HUDEP-2 (cell line): Measurements from ENCODE around the gene CYB561D2.

ENCODE experiments used
- DNase-seq, 76 experiments: peaks; one replicate each; lab custom pipeline; 2025; ENCODE audit not compliant: unreplicated experiment in 76 of 76; lab: John Stamatoyannopoulos, UW

The CYB561D2 gene

DNA sequence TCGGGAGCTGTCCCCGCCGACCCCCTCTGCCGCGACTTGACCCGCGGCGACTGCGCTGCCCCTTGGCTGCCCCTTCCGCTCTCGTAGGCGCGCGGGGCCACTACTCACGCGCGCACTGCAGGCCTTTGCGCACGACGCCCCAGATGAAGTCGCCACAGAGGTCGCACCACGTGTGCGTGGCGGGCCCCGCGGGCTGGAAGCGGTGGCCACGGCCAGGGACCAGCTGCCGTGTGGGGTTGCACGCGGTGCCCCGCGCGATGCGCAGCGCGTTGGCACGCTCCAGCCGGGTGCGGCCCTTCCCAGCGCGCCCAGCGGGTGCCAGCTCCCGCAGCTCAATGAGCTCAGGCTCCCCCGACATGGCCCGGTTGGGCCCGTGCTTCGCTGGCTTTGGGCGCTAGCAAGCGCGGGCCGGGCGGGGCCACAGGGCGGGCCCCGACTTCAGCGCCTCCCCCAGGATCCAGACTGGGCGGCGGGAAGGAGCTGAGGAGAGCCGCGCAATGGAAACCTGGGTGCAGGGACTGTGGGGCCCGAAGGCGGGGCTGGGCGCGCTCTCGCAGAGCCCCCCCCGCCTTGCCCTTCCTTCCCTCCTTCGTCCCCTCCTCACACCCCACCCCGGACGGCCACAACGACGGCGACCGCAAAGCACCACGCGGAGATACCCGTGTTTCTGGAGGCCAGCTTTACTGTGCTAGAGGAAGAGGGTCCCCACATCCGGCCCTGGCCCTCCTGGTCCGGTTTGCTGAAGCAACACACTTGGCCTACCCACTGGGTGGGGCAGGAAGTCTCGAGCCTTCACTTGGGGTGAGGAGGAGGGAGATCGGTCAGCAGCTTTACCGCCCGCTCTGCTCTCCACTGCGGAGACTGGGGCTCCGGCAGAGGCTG lies 10.0 kb upstream of the CYB561D2 start, which contains the start of gene RASSF1:
Gene RASSF1 (minus strand): TSS at position 389 of the 882 bp plus-strand sequence. CDS start 31 bp downstream, at position 358.
- peak in 71 of 76 experiments; percentile 21 to 84 (median 71) for DNase-seq

DNA sequence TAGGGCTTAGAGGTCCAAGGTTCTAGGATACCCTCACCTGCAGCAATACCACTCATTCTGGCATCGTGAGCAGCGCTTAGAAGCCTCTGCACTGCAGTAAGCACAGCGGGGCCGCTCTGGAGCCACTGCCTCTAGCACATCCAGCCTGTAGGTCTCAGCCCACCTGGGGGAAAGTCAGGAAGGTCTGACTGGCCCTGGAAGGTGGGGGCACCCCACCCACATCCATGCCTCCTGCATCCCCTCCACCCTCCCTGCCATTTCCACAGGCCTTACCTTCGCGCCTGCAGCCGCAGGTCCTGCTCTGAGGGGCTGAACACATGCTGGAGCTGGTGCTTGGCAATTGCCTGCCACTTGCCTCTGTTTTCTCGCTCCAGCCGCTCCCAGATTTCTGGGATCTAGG lies 9.1 kb upstream of the CYB561D2 start:
- no peak for DNase-seq

DNA sequence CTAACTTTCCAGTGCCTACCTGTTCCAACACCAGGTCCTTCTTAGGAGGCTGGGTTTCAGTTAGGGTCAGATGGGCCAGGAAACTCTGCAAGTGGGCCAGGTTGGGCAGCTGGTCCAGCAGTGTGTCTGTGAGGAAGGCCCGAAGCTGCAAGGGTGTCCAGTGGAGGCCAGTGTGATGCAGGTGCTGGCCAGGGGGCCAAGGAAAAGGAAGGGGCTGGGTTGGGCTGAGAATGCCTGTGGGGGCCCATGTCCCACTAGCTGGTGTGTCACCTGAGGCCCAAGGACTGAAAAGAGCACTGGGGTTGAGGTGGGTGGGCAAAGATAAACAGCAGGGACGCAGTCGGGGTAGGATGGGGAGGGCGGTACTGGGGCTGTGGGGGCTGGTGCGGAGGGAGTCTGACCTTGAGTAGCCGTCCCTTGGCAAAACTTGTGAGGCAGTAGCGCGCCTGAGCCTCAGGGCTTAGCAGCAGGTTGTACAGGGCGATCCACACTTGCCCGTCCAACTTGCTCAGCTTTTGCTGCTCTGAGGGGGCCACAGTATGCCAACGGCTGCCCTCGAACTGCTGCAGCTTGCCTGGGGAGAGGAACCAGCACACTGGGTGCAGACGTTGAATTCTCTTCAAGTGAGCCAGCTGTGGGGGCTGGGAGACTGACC lies 8.5 kb upstream of the CYB561D2 start:
- no peak for DNase-seq

DNA sequence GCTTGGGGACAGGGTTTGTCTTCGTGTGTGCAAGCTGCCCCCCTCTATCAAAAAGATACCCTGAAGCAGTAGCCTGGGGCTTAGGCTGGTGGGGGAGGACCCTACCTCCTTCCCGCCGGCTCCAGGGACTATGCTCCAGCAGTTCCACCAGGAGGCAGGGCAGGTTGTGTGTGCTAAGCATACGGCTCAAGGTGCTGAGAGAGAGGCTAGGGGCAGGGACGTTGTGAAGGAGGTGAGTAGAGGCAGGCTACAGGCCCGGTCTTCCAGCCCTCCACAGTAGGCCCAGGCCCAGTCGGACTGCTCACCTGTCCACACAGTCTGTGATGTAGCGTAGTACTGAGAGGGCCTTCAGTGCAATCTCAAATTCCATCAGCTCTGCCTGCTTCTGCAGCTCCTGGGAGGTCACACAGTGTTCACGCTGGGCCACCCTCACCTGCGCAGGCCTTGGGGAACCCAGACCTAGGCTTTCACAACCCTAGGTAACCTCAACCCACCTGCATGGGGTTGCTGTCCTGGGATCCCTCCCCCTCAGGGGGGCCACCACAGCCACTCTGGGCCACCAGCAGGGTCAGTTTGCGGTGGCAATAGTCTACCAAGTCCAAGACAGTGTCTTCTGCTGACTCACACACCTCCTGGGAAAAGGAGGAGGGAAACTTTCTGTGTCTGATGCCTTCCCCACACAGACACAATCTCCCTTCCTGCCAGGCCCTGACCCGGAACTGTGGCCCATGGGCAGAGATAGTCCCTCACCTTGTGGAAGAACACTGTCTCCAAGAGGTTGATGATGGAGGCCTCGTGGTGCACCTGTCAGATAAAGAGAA lies 7.6 kb upstream of the CYB561D2 start:
- DNase-seq, result peak in 1 of 76 experiments; percentile 11

DNA sequence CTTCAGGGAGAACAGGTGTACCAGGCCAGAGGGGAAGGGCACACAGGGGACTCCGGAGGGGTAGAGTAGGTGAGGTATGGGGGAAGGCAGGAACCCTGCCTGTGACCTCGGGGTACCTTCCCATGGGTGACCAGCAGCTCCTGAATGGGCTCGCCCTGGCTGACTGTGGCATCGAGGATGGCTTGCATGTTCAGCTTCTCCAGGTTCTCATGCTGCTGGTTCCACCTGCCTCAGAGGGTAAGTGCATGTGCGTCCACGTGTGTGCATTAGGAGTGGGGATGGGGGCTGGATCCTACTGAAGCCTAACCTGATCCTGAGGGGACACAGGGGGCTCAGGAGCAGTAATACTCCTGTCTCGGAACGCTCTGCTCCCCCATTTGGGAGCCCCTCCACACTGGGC lies 5.7 kb upstream of the CYB561D2 start:
- DNase-seq, result no peak

DNA sequence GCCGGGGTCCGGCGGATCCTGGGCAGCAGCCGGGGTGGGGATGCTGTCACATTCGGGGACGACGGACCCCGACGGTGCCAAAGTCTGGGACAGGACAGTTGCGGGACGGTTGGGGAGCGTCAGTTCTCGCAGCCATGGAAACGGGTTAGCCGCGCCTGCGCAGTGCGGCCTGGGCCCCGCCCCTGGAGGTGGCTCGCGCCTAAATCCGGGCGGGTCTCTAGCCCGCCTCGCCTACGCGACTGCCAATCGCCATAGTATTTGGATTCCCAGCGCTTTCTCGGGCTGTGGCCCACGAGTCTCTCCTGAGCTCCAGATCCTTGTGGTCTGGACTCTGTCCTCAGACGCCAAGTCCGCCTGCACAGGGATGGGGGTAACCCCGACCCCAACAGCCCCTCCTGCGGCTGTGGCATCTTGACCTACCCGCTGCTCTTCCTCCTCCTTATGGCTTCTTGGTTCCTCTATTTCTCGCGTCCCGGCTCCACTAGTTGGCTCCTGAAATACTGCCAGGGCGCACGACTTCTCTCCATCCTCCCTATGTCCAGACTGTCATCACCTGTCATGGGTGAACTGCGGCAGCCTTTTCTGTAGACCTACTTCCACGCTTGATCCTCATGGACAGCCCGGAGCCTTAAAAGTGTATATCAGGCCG lies 5.0 kb upstream of the CYB561D2 start, which contains the start of gene ZMYND10:
Gene ZMYND10 (minus strand): TSS at position 147 of the 649 bp plus-strand sequence. CDS start 153 bp downstream, outside the sequence.
- peak in 70 of 76 experiments; percentile 5 to 86 (median 66) for DNase-seq

DNA sequence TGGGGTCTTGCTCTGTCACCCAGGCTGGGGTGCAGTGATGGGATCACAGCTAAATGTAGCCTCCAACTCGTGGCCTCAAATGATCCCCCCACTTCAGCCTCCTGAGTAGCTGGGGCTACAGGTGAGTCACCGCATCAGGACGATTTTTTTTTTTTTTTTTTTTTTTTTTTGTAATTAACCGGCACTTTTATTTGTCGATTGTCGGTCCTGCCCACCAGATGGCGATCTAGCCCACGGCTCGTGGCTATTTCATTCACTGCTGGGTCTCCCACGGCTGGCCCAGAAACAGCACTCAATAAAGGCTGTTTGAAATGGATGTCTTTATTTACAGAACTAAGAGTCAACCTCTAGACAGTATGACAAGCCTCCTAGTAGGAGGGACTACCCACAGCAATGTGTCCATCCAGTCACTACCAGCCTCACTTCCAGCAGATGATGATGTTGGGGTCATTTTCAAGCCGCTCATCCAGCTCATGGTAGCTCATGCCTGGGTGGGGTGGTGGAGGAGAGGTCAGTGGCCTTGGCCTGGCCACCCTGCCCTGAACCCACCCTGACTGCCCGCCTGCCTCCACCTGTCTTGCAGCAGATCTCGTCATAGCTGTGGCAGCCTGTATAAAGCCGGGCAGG lies 3.4 kb upstream of the CYB561D2 start:
- peak in 64 of 76 experiments; percentile 9 to 74 (median 46) for DNase-seq

DNA sequence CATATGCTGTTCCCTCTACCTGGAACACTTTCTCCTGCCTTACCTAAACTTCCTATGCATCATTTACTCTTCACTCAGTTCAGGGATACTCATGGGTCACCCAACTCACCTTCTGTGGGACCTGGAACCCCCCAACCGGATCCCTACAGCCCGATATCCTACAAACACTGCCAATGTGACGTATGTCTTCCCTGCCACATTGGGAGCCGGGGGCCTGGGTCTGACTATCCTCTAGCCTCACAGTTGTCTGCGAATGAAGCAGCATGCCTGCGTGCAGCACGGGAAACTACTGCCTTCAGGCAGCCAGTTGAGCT lies 492 bp upstream of the CYB561D2 start:
- DNase-seq, result no peak

DNA sequence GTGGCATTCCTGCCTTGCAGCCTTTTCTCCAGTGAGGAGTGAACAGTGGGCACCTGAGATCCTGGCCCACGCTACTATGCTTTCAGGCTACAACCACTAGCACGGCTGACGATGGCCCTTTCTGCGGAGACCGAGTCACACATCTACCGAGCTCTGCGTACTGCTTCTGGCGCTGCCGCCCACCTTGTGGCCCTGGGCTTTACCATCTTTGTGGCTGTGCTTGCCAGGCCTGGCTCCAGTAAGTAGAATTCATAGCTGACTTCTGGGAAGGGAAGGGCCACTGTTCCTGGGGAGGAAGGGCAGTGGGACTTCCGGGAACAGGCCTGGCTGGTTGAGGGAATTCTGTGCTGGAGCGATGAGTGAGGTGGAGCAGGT lies 648 bp downstream of the CYB561D2 start:
- DNase-seq, result no peak

DNA sequence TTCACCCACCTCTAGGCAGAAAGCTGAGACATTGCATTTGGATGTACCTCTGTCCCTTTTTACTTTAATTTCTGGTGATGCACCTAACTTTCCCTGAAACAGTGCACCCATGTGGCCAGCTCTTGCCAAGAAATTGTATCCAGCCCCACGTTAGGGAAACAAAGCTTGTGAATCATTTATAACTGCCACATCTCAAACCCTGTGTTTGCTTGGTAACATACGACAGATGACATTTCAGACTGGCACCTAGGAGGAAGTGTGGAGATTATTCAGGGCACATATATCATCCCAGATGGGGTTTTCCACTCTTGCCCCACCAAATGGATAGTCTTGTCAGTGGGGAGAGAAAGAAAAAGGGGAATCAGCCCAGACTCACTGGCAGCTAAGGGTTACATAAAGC lies 2.1 kb downstream of the CYB561D2 start:
- DNase-seq, result peak in 9 of 76 experiments; percentile 7 to 44 (median 21)

DNA sequence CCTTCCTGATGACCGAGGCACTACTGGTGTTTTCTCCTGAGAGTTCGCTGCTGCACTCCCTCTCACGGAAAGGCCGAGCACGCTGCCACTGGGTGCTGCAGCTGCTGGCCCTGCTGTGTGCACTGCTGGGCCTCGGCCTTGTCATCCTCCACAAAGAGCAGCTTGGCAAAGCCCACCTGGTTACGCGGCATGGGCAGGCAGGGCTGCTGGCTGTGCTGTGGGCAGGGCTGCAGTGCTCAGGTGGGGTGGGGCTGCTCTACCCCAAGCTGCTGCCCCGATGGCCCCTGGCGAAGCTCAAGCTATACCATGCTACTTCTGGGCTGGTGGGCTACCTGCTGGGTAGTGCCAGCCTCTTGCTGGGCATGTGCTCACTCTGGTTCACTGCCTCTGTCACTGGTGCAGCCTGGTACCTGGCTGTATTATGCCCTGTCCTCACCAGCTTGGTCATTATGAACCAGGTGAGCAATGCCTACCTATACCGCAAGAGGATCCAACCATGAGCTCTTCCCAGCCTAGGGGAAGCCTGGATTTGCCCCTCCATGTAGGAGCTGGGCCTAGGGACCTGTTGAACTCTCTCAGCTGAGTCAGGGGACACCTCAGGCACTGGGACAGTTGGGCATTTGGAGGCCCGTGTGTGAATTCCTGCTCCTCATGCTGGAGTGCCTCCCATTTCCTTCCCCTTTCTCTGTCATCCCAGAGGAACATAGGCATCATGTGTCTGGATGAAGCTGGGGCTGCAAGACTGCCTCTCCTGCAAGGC lies 2.8 kb downstream of the CYB561D2 start:
- DNase-seq, result no peak

DNA sequence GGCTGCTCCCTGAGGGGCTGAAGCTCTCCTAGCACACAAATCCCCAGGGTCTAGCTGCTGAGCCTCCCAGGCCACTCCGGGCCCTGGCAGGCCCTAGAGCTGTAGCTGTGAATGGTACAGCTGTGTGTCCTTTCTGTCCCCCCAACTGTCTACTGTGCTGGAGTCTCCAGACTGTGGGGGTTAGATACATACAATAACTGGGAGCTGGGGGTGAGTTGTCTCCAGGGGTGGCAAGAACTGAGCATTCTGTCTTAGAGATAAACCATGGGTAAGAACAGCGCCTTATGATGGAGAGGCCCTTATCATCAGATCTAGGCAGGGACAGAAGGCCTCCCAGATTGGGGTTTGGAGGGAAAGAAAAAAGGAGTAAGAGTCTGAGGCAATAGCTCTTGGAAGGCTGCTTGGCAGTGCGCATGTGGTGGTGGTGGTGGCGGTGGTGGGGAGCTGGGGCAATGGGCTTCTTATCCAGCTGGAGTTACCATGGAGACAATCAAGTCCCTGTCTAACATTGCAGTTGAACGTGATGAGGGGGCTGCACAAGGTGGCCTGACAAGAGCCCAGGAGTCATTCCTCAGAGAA lies 3.6 kb downstream of the CYB561D2 start:
- peak in 16 of 76 experiments; percentile 7 to 51 (median 28) for DNase-seq

DNA sequence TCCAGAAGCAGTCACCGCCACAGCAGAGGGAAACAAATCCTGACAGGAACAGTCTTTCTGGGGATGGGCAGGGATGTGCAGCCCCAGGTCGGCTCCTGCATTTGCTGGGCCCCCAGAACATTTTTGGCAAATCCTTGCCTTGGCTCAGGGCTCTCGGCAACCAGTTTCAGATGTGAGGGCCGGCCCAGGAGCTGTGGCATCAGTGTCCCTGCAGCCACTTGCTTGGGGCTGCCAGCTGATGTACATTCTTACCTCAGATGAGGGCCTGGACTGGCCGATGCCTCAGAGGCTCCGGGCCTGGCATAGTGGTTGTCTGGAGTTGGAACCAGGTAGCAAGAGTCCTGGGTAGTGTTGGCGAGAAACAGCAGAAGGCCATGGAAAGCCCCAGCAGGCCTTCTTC lies 4.2 kb downstream of the CYB561D2 start:
- DNase-seq, result no peak

DNA sequence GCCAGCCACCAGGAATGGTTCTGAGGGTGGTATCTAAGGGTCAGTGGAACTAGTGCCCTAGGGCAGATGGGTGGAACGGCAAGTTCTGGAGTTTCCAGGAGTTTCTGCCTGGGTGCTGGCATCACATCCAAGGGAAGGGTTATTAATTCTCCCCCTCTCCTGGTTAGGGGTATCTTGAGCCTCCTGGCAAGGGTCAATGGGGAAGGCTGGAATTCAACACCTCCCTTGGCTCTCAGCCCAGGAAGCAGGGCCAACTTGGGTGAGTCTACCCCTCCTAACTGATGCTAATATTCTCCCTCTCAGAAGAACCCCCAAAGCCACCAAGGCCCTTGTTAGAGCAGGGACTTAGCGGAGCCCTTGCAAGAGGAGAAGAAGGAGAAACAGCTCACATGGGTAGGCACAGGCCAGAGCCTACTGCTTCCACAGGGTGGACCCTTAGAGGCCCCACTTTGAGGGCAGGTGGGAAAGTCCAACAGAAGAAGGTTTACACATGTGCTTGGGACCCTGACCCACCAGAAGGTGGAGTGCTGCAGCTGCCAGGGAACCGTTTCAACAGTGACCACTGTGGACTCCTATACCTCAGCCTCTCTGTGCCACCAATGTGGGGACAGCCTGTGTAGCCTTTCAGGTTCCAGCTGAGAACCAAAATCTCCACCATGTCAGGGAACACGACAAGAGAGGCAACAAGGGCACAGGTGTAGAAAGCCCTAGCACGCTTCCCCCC lies 5.3 kb downstream of the CYB561D2 start:
- DNase-seq, result no peak

DNA sequence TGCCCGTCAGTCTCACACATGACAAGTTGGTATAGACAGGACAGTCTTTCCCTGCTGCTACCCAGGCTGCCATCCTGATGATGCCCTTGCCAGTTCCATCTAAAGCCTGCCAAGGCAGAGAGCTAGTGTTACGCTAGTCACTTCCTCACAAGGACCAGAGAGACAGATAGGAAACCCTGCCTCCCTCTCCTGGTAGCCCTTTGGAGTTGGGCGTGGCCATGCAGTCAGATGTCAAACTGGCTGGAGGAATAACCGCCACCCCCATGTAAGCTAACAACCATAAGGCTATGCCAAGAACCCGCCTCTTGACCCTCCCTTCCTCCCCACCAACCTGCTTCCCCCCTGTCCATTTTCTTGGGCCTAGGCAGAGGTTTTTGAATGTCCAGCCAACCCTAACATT lies 5.9 kb downstream of the CYB561D2 start:
- peak in 71 of 76 experiments; percentile 30 to 84 (median 64) for DNase-seq

DNA sequence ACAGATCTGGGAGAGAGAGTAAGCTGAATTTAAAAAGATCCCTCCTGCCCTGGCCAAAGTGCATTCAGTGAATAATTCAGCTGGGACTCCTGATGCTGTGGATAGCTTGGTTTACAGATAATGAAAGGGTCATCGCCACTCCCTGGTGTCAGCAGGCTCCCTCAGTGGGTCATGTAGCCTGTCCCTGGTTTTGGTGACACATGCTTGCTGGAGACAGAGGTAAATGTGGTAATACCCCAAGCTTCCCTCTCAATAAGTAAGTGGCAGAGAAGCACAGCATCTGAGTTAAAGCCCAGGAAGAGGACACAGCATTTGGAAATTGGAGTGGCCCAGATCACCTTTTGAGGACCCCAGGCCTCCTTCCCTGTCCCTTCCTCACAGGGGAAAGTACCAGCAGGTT lies 6.8 kb downstream of the CYB561D2 start:
- DNase-seq, result peak in 3 of 76 experiments; percentile 11 to 21 (median 13)

DNA sequence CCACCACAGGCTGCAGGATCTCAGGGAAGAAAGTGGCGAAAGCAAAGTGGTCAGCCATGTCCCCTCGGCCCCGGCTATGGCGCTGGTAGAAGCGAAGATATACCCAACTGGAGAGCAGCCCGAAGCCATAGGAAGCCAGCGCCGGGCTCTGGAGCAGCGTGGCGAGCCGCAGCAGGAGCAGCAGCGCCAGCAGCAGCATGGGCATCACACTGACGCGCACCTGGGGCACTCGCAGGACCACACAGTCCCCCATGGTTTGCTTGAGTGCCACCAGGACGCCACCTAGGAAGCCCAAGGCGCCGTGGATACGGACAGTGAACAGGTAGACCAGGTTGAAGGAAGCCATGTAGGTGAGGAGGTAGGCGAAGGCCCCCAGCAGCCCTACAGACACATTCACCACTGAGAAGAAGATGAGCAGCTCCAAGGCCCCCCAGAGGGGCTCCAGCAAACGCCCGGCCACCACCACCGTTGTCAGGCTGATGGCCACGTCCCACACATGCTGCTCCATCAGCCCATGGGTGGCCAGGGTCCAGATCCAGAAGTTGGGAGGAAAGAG lies 7.8 kb downstream of the CYB561D2 start:
- no peak for DNase-seq
